Right forelimb (tissue), 1 donor: Measurements from ENCODE around the gene EFEMP1.

ENCODE experiments used
- DNase-seq: peaks from one replicate; pipeline ENCODE4 v3.0.0-alpha.2; 2018

Gene EFEMP1

GRCh38 chr2:55923091-55923981, at the start of gene EFEMP1:
EFEMP1 (minus strand) TSS chr2:55923782; CDS start chr2:55922440, 1,342 bp downstream.
- DNase-seq, result peak; percentile 64

GRCh38 chr2:55970500-55970899, 46.9 kb upstream of the EFEMP1 start:
- no peak for DNase-seq

GRCh38 chr2:55968941-55969340, 45.4 kb upstream of the EFEMP1 start:
- DNase-seq, result no peak

GRCh38 chr2:55966401-55967118, 43.0 kb upstream of the EFEMP1 start:
- no peak for DNase-seq

GRCh38 chr2:55965966-55966365, 42.4 kb upstream of the EFEMP1 start:
- DNase-seq, result no peak

GRCh38 chr2:55965276-55965675, 41.7 kb upstream of the EFEMP1 start:
- DNase-seq, result no peak

- DNase-seq, result no peak
These were observed 39.3 kb upstream of the EFEMP1 start for GRCh38 chr2:55962915-55963314.

GRCh38 chr2:55961318-55961911, 37.8 kb upstream of the EFEMP1 start:
- DNase-seq, result no peak

- no peak for DNase-seq
These were observed 35.2 kb upstream of the EFEMP1 start for GRCh38 chr2:55958756-55959155.

- DNase-seq, result no peak
These were observed 33.6 kb upstream of the EFEMP1 start for GRCh38 chr2:55957142-55957541.

GRCh38 chr2:55954306-55955035, 30.9 kb upstream of the EFEMP1 start:
- DNase-seq, result no peak

- DNase-seq, result no peak
These were observed 28.8 kb upstream of the EFEMP1 start for GRCh38 chr2:55952415-55952814.

GRCh38 chr2:55951533-55951932, 28.0 kb upstream of the EFEMP1 start:
- DNase-seq, result no peak

GRCh38 chr2:55949613-55950012, 26.0 kb upstream of the EFEMP1 start:
- no peak for DNase-seq

- no peak for DNase-seq
These were observed 25.6 kb upstream of the EFEMP1 start for GRCh38 chr2:55949211-55949610.

GRCh38 chr2:55948176-55948923, 24.8 kb upstream of the EFEMP1 start:
- DNase-seq, result no peak

- DNase-seq, result no peak
These were observed 24.2 kb upstream of the EFEMP1 start for GRCh38 chr2:55947752-55948151.

- DNase-seq, result no peak
These were observed 23.2 kb upstream of the EFEMP1 start for GRCh38 chr2:55946793-55947192.

- no peak for DNase-seq
These were observed 19.9 kb upstream of the EFEMP1 start for GRCh38 chr2:55943466-55943865.

GRCh38 chr2:55936351-55936750, 12.8 kb upstream of the EFEMP1 start:
- DNase-seq, result no peak

- DNase-seq, result no peak
These were observed 10.8 kb upstream of the EFEMP1 start for GRCh38 chr2:55934337-55934736.

GRCh38 chr2:55932843-55933242, 9.3 kb upstream of the EFEMP1 start:
- DNase-seq, result no peak
